Osteoblast (primary cell): ENCODE results near the gene PBX1. TPM values are rescaled to one million over a fixed set of nuclear protein-coding genes. Genes with fewer than 3 reads are reported as not detected.
"Not testable (repeated sequence)": the region's sequence is repeated elsewhere in the genome, so short reads cannot be mapped to it uniquely, and the experiment has no call there.

Experiments used
- DNase-seq: peaks from one replicate; pipeline ENCODE4 v3.0.0; 2011; ENCODE audit warnings: low spot score, mixed read lengths; ENCODE audit not compliant: insufficient read length; ENCODE audit errors: missing footprints
- H2AFZ ChIP-seq: 2 replicates; pipeline ENCODE4 v1.6.0; 2011; ENCODE audit warnings: mild to moderate bottlenecking, low read length
- H3K27ac ChIP-seq: 2 replicates; pipeline ENCODE4 v1.5.1; 2011; ENCODE audit warnings: mild to moderate bottlenecking, low read depth, low read length, moderate library complexity
- H3K27me3 ChIP-seq: 2 replicates; pipeline ENCODE4 v1.6.0; 2012; ENCODE audit warnings: mild to moderate bottlenecking, control low read depth, inconsistent platforms, low read length, moderate library complexity; ENCODE audit not compliant: insufficient read depth
- H3K36me3 ChIP-seq: 2 replicates; pipeline ENCODE4 v1.5.1; 2011; ENCODE audit warnings: mild to moderate bottlenecking, low read length, control low read depth, moderate library complexity; ENCODE audit not compliant: insufficient read depth
- H3K4me1 ChIP-seq: 2 replicates; pipeline ENCODE4 v1.5.1; 2011; ENCODE audit warnings: mild to moderate bottlenecking, low read length, control low read depth, moderate library complexity; ENCODE audit not compliant: insufficient read depth
- H3K4me2 ChIP-seq: 2 replicates; pipeline ENCODE4 v1.6.0; 2011; ENCODE audit warnings: mild to moderate bottlenecking, low read length; ENCODE audit not compliant: insufficient read depth
- H3K4me3 ChIP-seq: fragments of 200-600 bp; sonication (generic); 3 replicates; pipeline ENCODE4 v1.5.1; 2012; ENCODE audit warnings: mild to moderate bottlenecking, low read length, inconsistent platforms; ENCODE audit not compliant: insufficient read depth
- H3K79me2 ChIP-seq: 2 replicates; pipeline ENCODE4 v1.6.0; 2012; ENCODE audit warnings: mild to moderate bottlenecking, low read length, control low read depth, inconsistent platforms; ENCODE audit not compliant: insufficient read depth
- H3K9me3 ChIP-seq: 2 replicates; pipeline ENCODE4 v1.5.1; 2011; ENCODE audit warnings: low read depth, low read length, control low read depth
- H4K20me1 ChIP-seq: 2 replicates; pipeline ENCODE4 v1.6.0; 2012; ENCODE audit warnings: mild to moderate bottlenecking, low read length, control low read depth; ENCODE audit not compliant: insufficient read depth
- total RNA-seq: library from RNA; depleted of rRNA; stranded (reverse); fragments of >200 nt; gene quantifications from 2 replicates; pipeline ENCODE4 v1.2.3, GENCODE V29; 2012
- TF ChIP-seq, protein P1 (sequence below): IDR thresholded peaks from 2 replicates; pipeline ENCODE4 v1.5.1; 2011; ENCODE audit warnings: mild to moderate bottlenecking, low read depth, low read length, moderate library complexity; ENCODE audit errors: extremely low read depth

PBX1 gene
- total RNA-seq, 1 donor: 10.1 TPM

DNA sequence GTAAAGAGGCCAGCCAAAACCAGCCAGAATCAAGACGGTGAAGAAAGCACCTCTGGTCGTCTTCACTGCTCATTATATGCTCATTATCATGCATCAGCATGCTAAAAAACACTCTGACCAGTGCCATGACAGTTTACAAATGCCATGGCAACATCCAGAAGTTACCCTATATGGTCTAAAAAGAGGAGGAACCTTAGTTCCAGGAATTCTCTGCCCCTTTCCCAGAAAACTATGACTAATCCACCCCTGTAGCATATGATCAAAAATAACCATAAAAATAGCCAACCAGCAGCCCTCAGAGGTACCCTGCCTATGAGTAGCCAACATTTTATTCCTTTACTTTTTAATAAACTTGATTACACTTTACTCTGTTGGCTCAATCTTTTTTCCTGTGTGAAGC, 34.2 kb upstream of the PBX1 start:
- no peaks in the 10 kb centered on the region for H3K36me3 ChIP-seq
- H4K20me1 ChIP-seq: no peaks in the 10 kb centered on the region
- no peak for DNase-seq
- TF ChIP-seq, protein P1, sequence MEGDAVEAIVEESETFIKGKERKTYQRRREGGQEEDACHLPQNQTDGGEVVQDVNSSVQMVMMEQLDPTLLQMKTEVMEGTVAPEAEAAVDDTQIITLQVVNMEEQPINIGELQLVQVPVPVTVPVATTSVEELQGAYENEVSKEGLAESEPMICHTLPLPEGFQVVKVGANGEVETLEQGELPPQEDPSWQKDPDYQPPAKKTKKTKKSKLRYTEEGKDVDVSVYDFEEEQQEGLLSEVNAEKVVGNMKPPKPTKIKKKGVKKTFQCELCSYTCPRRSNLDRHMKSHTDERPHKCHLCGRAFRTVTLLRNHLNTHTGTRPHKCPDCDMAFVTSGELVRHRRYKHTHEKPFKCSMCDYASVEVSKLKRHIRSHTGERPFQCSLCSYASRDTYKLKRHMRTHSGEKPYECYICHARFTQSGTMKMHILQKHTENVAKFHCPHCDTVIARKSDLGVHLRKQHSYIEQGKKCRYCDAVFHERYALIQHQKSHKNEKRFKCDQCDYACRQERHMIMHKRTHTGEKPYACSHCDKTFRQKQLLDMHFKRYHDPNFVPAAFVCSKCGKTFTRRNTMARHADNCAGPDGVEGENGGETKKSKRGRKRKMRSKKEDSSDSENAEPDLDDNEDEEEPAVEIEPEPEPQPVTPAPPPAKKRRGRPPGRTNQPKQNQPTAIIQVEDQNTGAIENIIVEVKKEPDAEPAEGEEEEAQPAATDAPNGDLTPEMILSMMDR: no peak
- H3K9me3 ChIP-seq: no peaks in the 10 kb centered on the region
- H2AFZ ChIP-seq: peak overlapping the region; percentile 62
- H3K79me2 ChIP-seq: no peaks in the 10 kb centered on the region
- H3K4me1 ChIP-seq: no peaks in the 10 kb centered on the region
- H3K4me2 ChIP-seq: no peak overlapping the region
- no peaks in the 10 kb centered on the region for H3K27me3 ChIP-seq
- H3K4me3 ChIP-seq: no peak overlapping the region
- no peak overlapping the region for H3K27ac ChIP-seq

DNA sequence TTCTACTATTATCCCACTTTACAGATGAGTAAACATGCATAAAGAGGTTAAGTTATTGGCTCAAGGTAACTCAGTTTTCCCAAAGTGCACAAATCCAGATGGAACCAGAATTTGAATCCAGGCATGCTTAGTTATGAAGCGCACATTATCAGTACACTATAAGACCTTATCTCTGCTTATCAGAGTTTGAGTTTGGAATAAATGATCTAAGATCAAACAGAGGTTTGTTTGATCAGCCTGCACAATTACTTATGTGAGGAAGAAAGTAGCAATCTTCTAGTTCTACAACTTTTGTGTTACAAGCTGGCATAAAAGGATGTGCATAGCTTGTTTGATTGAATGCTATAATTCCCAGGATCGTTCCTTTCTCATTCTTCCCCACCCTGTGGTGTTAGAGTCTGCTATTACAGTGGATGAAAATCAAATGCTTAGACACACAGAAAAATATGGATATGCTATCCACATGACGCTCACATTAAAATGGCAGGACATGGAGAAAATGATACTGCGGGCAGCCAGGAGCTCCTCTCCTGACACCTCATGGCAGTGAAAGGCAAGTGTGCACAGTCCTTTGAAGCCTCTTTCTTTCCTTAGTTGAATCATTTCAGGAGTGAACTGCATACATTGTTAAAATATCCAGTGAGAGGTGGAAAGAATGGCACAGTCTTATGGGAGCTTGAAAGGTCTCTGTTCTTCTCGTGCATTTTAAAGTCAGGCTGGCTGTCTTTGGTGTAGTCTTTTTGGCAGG, 23.9 kb upstream of the PBX1 start:
- DNase-seq: no peak

DNA sequence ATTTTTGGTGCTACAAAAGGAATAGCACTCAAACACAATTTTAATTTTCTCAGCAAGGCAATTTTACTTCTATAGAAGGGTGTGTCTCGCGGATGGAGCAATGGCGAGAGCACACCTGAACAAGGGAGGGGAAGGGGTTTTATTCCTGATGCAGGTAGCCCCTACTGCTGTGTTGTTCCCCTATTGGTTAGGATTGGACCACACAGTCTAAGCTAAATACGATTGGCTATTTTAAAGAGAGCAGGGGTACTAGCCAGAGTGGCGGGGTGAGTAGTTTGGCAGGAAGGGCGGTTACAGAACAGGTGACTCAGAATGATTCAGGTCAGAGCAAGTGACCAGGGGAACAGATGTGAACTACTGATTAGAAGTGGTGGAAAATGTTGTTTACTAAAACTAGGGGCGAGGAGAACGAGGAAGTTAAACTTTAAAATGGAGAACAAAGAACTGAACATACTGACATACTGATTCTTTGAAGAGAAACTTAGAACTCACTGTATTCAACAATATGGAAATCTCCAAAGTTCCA, 6.5 kb upstream of the PBX1 start:
- H4K20me1 ChIP-seq, H3K4me1 ChIP-seq, H3K27ac ChIP-seq, DNase-seq, H3K27me3 ChIP-seq, H2AFZ ChIP-seq, H3K4me2 ChIP-seq, H3K9me3 ChIP-seq, H3K79me2 ChIP-seq, H3K4me3 ChIP-seq, H3K36me3 ChIP-seq: not testable (repeated sequence)

More for the DNA sequence above, 23.9 kb upstream of the PBX1 start:
- Histone ChIP-seq H3K79me2 (no peaks in the 10 kb centered on the region), H3K27me3 (no peaks in the 10 kb centered on the region), H3K27ac (no peak overlapping the region), H2AFZ (no peak overlapping the region), H3K4me3 (no peak overlapping the region), H3K4me1 (no peaks in the 10 kb centered on the region), H3K4me2 (no peak overlapping the region), H3K36me3 (no peaks in the 10 kb centered on the region), H4K20me1 (no peaks in the 10 kb centered on the region), H3K9me3 (no peaks in the 10 kb centered on the region)
- TF ChIP-seq, protein P1: no peak

DNA sequence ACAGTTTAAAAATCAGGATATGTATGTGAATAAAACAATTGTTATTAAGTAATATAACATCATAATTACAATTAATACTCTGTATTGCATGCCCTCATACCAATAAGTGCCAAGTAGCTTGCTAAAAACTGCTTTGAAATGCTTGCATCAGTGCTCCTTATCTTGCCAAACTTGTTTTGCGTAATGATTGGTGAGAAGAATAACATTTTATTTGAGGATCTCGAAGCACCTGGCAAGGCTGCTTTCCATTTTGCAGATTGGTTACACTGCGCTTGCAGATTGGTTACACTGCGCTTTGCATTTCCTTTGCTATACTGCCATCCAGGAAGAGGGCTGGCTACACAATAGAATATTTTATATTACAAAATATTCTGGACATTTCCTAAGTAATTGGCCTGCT, 1.7 kb upstream of the PBX1 start:
- Histone ChIP-seq H3K4me1 (no peaks in the 10 kb centered on the region), H3K27ac (no peak overlapping the region), H3K79me2 (no peaks in the 10 kb centered on the region), H3K27me3 (peaks cover 3% of the 10 kb centered on the region), H4K20me1 (no peaks in the 10 kb centered on the region), H3K9me3 (no peaks in the 10 kb centered on the region), H3K36me3 (no peaks in the 10 kb centered on the region), H3K4me2 (no peak overlapping the region), H3K4me3 (no peak overlapping the region), H2AFZ (no peak overlapping the region)
- no peak for DNase-seq
- TF ChIP-seq, protein P1: no peak
